Camera-type eye (tissue), 1 donor: ENCODE measurements around the gene ABCA13. TPM values are rescaled to one million over a fixed set of nuclear protein-coding genes. Genes with fewer than 3 reads are reported as not detected.

ENCODE experiments used
- total RNA-seq: library from RNA; depleted of rRNA; stranded (reverse); fragments of >200 nt; gene quantifications from one replicate; pipeline ENCODE4 v1.2.3, GENCODE V29; 2014

The ABCA13 gene
- 1.8 TPM for total RNA-seq

GRCh38 chr7:48171202-48171601, at the start of gene ABCA13:
Gene ABCA13, plus strand, starts transcription at chr7:48171458. Its CDS starts 26 bp downstream, at chr7:48171484.

Other genes with a start within 250 kb of the ABCA13 start
- gene PKD1L1, start 223.0 kb upstream of the ABCA13 start, total RNA-seq = 2.1 TPM
- gene HUS1, start 191.8 kb upstream of the ABCA13 start, total RNA-seq = 72.1 TPM
- not detected for gene SUN3, start 142.4 kb upstream of the ABCA13 start, total RNA-seq
- gene C7orf57, start 135.9 kb upstream of the ABCA13 start, total RNA-seq = 0.22 TPM
- 8.5 TPM for gene UPP1, start 82.2 kb upstream of the ABCA13 start, total RNA-seq